Small intestine (tissue), 7 donors: ENCODE results near the gene MFSD2A. TPM values are rescaled to one million over a fixed set of nuclear protein-coding genes. Genes with fewer than 3 reads are reported as not detected.
"Not testable (repeated sequence)": the region's sequence is repeated elsewhere in the genome, so short reads cannot be mapped to it uniquely, and the experiment has no call there.

Experiments
- DNase-seq, 2 donors: peaks; one replicate each; pipeline versions ENCODE4 v3.0.0 to v3.0.0-alpha.2; 2013
- FAIRE-seq: peaks from 2 replicates; lab custom pipeline; 2012; peaks lifted over from hg19 to GRCh38; lab: Jason Lieb, UNC
- H3K27ac ChIP-seq, 3 donors: one replicate each; pipeline ENCODE4 v1.5.1; 2013; ENCODE audit warnings: low read length in 2 of 3, mild to moderate bottlenecking in 2 of 3, control low read depth in 1 of 3, inconsistent platforms in 1 of 3, low read depth in 1 of 3, moderate library complexity in 1 of 3
- H3K27me3 ChIP-seq, 3 donors: one replicate each; pipeline ENCODE4 v1.6.1; 2013; ENCODE audit warnings: low read length in 3 of 3, inconsistent platforms in 1 of 3; ENCODE audit not compliant: control insufficient read depth in 3 of 3, insufficient read depth in 3 of 3
- H3K36me3 ChIP-seq, 3 donors: one replicate each; pipeline ENCODE4 v1.6.1; 2013; ENCODE audit warnings: low read length in 3 of 3, inconsistent platforms in 1 of 3, low read depth in 1 of 3, mild to moderate bottlenecking in 1 of 3, moderate library complexity in 1 of 3; ENCODE audit not compliant: control insufficient read depth in 3 of 3, insufficient read depth in 2 of 3
- H3K4me1 ChIP-seq, 3 donors: one replicate each; pipeline ENCODE4 v1.6.1; 2013; ENCODE audit warnings: low read length in 2 of 3, inconsistent platforms in 1 of 3, low read depth in 1 of 3, mild to moderate bottlenecking in 1 of 3, moderate library complexity in 1 of 3; ENCODE audit not compliant: control insufficient read depth in 3 of 3, insufficient read depth in 2 of 3
- H3K4me3 ChIP-seq, 3 donors: one replicate each; pipeline ENCODE4 v1.5.1; 2013; ENCODE audit warnings: low read length in 3 of 3, control low read depth in 1 of 3, inconsistent platforms in 1 of 3, low read depth in 1 of 3, mild to moderate bottlenecking in 1 of 3, moderate library complexity in 1 of 3
- H3K9me3 ChIP-seq, 2 donors: one replicate each; pipeline ENCODE4 v1.6.1; 2013; ENCODE audit warnings: low read depth in 1 of 2, low read length in 1 of 2; ENCODE audit not compliant: control insufficient read depth in 2 of 2, insufficient read depth in 1 of 2
- WGBS, 3 donors: extraction: QIAGEN DNeasy Blood & Tissue Kit; methylation state at CpG; one replicate each; pipeline ENCODE4 v1.1.7; 2013; 5-methylcytosine and 5-hydroxymethylcytosine counted together
- polyA plus RNA-seq, 4 donors: library from polyadenylated mRNA; stranded (reverse) in 3 of 4; unstranded in 1 of 4; fragments of 200-250 nt in 3 of 4; fragments of 120-200 nt in 1 of 4; gene quantifications; one replicate each; pipeline versions ENCODE4 v1.2.1 to v1.2.3, GENCODE V29; 2013
- donor health status: healthy with polysubstance abuse.
- donor health status: control.
- donor health status: control.
- donor health status: Bipolar disorder and iron deficiency.
- donor health status: healthy.

The MFSD2A gene
- polyA plus RNA-seq, 4 donors = 14.3 to 57.5 (median 31.7) TPM

DNA sequence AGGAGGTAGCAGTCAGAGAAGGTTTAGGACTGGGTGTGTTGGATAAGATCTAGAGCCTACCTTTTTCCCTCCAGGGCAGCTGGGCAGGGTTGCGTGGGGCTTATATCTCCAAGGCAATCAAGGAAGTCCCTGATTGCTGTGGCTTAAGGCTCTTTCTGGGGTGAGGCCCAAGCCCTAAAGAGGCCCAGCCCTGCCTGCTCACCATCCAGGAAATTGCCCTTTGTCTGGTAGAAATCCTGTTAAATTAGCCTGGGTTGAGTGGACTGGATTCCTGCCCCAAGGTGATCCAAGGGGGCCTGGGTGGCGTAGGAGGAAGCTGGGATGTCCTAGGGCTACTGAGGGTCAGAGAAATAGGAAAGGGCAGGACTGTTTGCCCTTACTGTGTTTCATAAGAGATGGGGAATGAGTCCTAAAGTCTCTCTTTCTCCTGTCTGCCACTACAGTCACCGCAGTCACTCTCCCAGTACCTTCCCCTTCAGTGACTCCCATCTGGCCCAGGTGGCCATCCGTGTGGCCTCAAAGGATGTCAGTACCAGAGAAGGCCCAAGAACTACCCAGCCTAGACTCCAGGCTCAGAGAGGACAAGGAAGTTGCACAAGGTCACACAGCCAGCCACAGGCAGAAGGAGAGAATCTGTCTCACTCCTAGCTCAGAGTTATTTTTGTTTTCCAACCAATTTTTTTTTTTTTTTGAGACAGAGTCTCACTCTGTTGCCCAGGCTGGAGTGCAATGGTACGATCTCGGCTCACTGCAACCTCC is 25.8 kb downstream of the MFSD2A start:
- FAIRE-seq = no peak
- Histone ChIP-seq H3K36me3 (no peaks in the 10 kb centered on the region), H3K4me3 (no peak overlapping the region), H3K4me1 (peaks cover 0 to 30% (median 0%) of the 10 kb centered on the region in 3 donors), H3K9me3 (peaks cover 0 to 3% of the 10 kb centered on the region in 2 donors), H3K27me3 (no peaks in the 10 kb centered on the region), H3K27ac (peak overlapping the region; percentile 17 to 94 (median 90))
- peak; percentile 89 to 92 for DNase-seq
- WGBS, 3 donors = 64 to 71% (median 70%) methylated on average over 6 of the region's 6 CpGs

GRCh38 chr1:39981385-39981784 is 26.4 kb downstream of the MFSD2A start:
- Histone ChIP-seq H3K36me3 (no peaks in the 10 kb centered on the region), H3K27me3 (no peaks in the 10 kb centered on the region), H3K4me3 (no peak overlapping the region), H3K4me1 (peaks cover 0 to 30% (median 0%) of the 10 kb centered on the region in 3 donors), H3K27ac (no peak overlapping the region), H3K9me3 (peaks cover 0 to 3% of the 10 kb centered on the region in 2 donors)
- 92% methylated on average over 9 of the region's 9 CpGs for WGBS, 3 donors
- FAIRE-seq (no peak), DNase-seq (no peak)

GRCh38 chr1:39981945-39982344 is 27.0 kb downstream of the MFSD2A start:
- 61 to 78% (median 62%) methylated on average over 2 of the region's 2 CpGs for WGBS, 3 donors
- Histone ChIP-seq H3K36me3 (no peaks in the 10 kb centered on the region), H3K4me3 (no peak overlapping the region), H3K4me1 (peaks cover 0 to 30% (median 0%) of the 10 kb centered on the region in 3 donors), H3K27me3 (no peaks in the 10 kb centered on the region), H3K9me3 (peaks cover 0 to 3% of the 10 kb centered on the region in 2 donors), H3K27ac (peak overlapping the region in 1 of 3 donors; percentile 39)
- FAIRE-seq = no peak
- peak in 1 of 2 donors; percentile 34 for DNase-seq

DNA sequence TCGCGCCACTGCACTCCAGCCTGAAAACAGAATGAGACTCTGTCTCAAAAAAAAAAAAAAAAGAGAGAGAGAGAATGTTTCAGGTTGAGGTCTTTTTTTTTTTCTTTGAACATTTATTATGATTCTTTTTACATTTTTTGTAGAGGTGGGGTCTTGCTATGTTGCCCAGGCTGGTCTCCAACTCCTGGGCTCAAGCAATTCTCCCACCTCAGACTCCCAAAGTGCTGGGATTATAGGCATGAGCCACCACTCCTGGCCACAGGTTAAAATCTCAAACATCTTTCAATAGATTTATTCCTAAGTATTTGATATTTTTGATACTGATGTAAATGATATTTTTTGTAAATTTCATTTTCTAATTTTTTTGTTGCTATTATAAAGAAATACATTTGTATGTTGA is 29.5 kb downstream of the MFSD2A start:
- DNase-seq, H3K36me3 ChIP-seq, H3K27ac ChIP-seq, H3K27me3 ChIP-seq, H3K4me3 ChIP-seq, FAIRE-seq, H3K9me3 ChIP-seq: not testable (repeated sequence)
- H3K4me1 ChIP-seq = peaks cover 0 to 25% (median 0%) of the 10 kb centered on the region in 3 donors
- WGBS, 3 donors = 95 to 100% (median 97%) methylated on average over 2 of the region's 2 CpGs

DNA sequence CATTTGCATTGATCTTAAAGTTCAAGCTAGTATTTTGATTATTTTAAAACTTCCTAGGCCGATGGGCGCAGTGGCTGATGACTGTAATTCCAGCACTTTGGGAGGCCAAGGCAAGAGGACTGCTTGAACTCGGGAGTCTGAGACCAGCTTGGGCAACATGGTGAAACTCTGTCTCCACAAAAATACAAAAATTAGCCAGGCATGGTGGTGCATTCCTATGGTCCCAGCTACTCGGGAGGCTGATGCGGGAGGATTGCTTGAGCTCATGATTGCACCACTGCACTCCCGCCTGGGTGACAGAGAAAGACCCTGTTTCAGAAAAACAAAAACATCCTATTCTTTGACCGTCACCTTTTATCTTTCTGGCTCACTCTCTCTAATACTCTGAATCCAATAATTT is 30.0 kb downstream of the MFSD2A start:
- DNase-seq = no peak
- no peaks in the 10 kb centered on the region for H3K27me3 ChIP-seq
- H3K36me3 ChIP-seq = no peaks in the 10 kb centered on the region
- H3K27ac ChIP-seq = no peak overlapping the region
- H3K9me3 ChIP-seq = no peaks in the 10 kb centered on the region
- peaks cover 0 to 20% (median 0%) of the 10 kb centered on the region in 3 donors for H3K4me1 ChIP-seq
- WGBS, 3 donors = 85 to 94% (median 91%) methylated on average over 7 of the region's 7 CpGs
- no peak for FAIRE-seq
- H3K4me3 ChIP-seq = no peak overlapping the region

- H3K27ac ChIP-seq = no peak overlapping the region
- H3K9me3 ChIP-seq = no peaks in the 10 kb centered on the region
- FAIRE-seq (no peak), DNase-seq (no peak)
- no peaks in the 10 kb centered on the region for H3K4me1 ChIP-seq
- WGBS, 3 donors = 75 to 83% (median 78%) methylated on average over 3 of the region's 3 CpGs
- no peaks in the 10 kb centered on the region for H3K36me3 ChIP-seq
- H3K27me3 ChIP-seq = no peaks in the 10 kb centered on the region
- H3K4me3 ChIP-seq = no peak overlapping the region
These were observed 32.9 kb downstream of the MFSD2A start for GRCh38 chr1:39987869-39988268.

- DNase-seq = no peak
- no peaks in the 10 kb centered on the region for H3K36me3 ChIP-seq
- H3K4me1 ChIP-seq = no peaks in the 10 kb centered on the region
- no peak overlapping the region for H3K27ac ChIP-seq
- no peaks in the 10 kb centered on the region for H3K9me3 ChIP-seq
- FAIRE-seq = no peak
- 69 to 78% (median 72%) methylated on average over 6 of the region's 6 CpGs for WGBS, 3 donors
- no peak overlapping the region for H3K4me3 ChIP-seq
- no peaks in the 10 kb centered on the region for H3K27me3 ChIP-seq
These were observed 33.8 kb downstream of the MFSD2A start for GRCh38 chr1:39988618-39989343.

DNA sequence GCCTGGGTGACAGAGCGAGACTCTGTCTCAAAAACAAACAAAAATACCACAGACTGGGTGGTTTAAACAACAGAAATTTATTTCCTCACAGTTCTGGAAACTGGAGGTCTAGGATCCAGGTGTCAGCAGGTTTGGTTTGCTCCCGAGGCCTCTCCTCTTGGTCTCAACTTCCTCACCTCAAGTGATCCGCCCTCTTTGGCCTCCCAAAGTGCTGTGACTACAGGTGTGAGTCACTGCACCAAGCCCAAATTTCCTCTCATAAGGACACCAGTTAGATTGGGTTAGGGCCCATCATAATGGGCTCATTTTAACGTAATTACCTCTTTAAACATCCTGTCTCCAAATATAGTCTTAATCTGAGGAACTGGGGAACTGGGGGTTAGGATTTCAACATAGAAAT is 35.5 kb downstream of the MFSD2A start:
- Histone ChIP-seq H3K27me3 (no peaks in the 10 kb centered on the region), H3K4me1 (no peaks in the 10 kb centered on the region), H3K4me3 (no peak overlapping the region), H3K27ac (no peak overlapping the region), H3K9me3 (no peaks in the 10 kb centered on the region), H3K36me3 (no peaks in the 10 kb centered on the region)
- DNase-seq (no peak), FAIRE-seq (no peak)
- WGBS, 3 donors = 76 to 82% (median 79%) methylated on average over 4 of the region's 4 CpGs
